HG03045 (cell line): ENCODE data around the gene ORC3.
"Not testable (repeated sequence)": the region's sequence is repeated elsewhere in the genome, so short reads cannot be mapped to it uniquely, and the experiment has no call there.

Experiments used
- ATAC-seq: cut with Tn5 transposase; IDR thresholded peaks from one replicate; pipeline ENCODE4 v1.9.1; 2021; ENCODE audit warnings: mild to moderate bottlenecking, moderate library complexity; ENCODE audit not compliant: unreplicated experiment

Gene ORC3

GRCh38 chr6:87590990-87591389 is 1.1 kb downstream of the ORC3 start:
- no peak for ATAC-seq

GRCh38 chr6:87600576-87600975 is 10.6 kb downstream of the ORC3 start:
- no peak for ATAC-seq

- ATAC-seq: no peak
Observed at GRCh38 chr6:87606199-87606598, 16.3 kb downstream of the ORC3 start.

GRCh38 chr6:87608802-87609201 is 18.9 kb downstream of the ORC3 start:
- no peak for ATAC-seq

GRCh38 chr6:87613018-87613417 is 23.1 kb downstream of the ORC3 start:
- ATAC-seq: not testable (repeated sequence)

DNA sequence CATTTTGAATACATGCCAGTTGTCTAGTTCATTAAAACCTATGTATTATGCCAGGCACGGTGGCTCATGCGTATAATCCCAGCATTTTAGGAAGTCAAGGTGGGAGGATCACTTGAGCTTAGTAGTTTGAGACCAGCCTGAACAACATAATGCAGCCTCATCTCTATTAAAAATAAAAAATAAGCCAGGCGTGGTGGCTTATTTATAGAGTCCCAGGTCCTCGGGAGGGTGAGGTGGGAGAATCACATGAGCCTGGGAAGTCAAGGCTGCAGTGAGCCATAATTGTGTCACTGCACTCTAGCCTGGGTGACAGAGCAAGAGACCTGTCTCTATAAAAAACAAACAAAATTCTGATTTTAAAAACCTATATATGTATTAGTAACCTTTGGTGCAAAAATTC is 27.5 kb downstream of the ORC3 start:
- no peak for ATAC-seq

DNA sequence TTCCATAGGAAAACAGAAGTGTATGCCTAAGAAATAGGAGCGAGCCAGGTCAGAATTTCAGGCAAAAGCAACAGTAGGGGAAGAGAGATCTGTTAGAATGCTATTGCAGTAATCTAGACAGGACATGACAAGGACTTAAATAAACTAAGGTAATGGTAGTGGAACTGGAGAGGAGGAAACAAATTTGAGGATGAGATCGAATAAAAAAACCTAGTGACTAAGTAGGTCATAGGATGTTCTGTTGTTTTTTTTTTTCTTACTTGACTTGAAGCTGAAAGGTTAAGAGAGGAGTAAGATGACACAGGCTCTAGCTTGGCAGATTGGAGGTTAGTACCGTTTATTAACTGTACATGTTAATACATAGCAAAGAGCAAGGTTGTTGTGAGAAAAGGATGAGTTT is 28.6 kb downstream of the ORC3 start:
- ATAC-seq: no peak

GRCh38 chr6:87623248-87623647 is 33.3 kb downstream of the ORC3 start:
- ATAC-seq: no peak

- no peak for ATAC-seq
Observed at GRCh38 chr6:87628424-87628823, 38.5 kb downstream of the ORC3 start.

GRCh38 chr6:87628881-87629280 is 38.9 kb downstream of the ORC3 start:
- ATAC-seq: no peak

GRCh38 chr6:87630746-87631145 is 40.8 kb downstream of the ORC3 start:
- ATAC-seq: no peak

- ATAC-seq: no peak
Observed at GRCh38 chr6:87633851-87634250, 43.9 kb downstream of the ORC3 start.

DNA sequence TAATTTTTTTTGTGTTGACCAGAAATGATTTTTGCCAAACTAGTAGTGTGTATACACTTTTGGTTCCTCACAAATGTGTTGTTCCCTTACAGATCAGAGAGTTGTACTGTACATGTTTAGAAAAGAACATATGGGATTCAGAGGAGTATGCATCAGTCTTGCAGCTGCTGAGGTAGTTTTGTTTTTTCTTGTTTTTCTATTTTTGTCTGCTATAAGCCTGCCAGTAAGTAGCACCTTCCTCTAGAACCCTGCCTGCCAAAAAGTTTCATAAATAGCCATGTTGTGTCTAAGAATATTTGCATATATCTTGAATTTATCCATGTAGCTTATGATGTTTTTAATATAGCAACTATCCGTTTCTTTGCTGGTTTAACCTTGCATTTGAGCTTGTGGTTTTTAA is 46.4 kb downstream of the ORC3 start:
- ATAC-seq: no peak

DNA sequence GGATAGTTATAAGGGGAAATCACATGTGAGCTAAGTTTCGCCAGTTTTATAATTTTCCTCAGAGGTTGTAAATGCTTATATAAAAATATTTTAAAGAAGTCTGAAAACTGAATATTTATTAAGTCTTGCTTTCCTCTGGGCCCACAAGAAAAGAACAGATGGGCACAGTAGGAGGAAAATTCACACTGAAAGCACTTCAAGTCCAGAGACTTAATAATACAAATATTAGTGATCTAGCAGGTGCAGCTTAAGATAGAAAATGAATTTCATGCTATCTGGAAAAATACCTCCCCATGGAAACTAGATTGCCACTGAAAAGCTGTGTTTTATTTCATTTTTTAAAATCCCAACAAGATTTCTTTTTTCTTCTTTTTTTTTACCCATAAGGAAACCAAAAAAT is 47.2 kb downstream of the ORC3 start:
- no peak for ATAC-seq

- no peak for ATAC-seq
Observed at GRCh38 chr6:87639373-87639772, 49.4 kb downstream of the ORC3 start.

DNA sequence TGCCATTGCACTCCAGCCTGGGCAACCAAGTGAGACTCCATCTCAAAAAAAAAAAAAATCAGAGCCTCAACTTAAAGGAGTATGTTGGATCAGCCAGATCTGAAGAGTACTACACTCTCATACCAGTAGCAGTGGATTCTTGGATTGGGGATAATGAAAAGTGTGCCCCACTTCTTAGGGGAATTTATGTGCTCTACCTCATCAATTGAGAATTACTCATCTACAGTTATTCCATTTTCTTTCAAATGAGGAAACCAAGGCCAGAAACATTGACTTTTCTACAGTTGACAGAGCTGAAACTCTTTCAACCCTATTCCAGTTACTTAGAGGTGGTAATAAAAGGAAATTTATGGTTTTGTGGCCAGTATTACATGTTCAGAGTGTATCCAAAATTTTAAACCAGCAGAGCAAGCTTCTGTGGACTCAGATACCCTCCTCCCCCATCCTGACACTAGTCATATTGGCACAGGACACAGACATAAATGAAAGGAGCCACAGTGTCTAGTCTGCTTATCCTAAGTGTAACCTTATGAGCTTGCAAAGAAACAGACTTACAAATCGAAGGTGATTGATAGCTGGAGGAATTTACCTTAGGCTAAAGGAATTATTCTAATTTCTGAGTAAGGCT is 51.2 kb downstream of the ORC3 start:
- no peak for ATAC-seq

GRCh38 chr6:87645080-87645479 is 55.1 kb downstream of the ORC3 start:
- ATAC-seq: no peak

GRCh38 chr6:87653074-87653962 is 63.4 kb downstream of the ORC3 start:
- no peak for ATAC-seq

- no peak for ATAC-seq
Observed at GRCh38 chr6:87654122-87654521, 64.2 kb downstream of the ORC3 start.

DNA sequence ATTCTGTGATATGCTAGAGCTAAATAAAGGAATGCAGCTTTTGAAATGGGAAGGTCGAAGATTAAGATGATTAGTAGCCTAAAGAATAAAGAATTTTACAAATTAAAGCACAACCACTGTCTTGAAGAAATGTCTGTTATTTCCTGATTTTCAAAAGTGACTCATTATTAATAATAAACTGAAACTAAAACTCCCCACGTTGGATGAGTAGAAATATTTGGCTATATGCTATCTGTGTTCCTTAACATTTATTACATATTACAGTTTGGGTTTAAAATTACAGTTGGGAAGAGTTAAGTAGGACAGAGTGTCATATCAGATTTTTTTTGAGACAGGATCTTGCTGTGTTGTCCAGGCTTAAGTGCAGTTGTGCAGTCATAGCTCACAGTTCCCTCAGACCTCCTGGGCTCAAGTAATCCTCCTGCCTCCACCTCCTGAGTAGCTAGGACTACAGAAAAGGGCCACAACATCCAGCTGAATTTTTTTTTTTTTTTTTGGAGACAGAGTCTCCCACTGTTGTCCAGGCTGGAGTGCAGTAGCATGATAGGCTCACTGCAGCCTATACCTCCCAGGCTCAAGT is 65.0 kb downstream of the ORC3 start:
- ATAC-seq: no peak

DNA sequence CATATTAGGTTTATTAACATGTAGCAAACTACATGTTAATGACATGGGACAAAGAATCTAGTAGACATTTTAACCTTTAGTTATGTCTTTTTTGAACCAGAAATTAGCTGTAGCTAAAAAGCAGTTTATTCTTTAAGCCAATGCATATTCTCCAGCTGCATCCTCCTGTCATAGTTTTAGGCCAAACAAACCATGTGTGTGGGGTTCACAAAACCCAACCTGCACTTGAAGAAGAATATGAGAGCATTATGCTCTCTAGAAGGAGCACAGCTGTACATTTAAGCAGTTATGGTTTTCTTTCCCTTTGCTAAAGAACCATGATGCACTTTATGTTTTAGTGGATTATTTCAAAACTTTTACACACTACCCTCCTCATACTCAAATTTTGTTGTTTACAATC is 65.9 kb downstream of the ORC3 start:
- ATAC-seq: no peak

GRCh38 chr6:87656857-87657256 is 66.9 kb downstream of the ORC3 start:
- no peak for ATAC-seq
